ENCODE results near the gene HBD.
"Not testable (repeated sequence)": the region's sequence is repeated elsewhere in the genome, so short reads cannot be mapped to it uniquely, and the experiment has no call there.

Gene HBD

DNA sequence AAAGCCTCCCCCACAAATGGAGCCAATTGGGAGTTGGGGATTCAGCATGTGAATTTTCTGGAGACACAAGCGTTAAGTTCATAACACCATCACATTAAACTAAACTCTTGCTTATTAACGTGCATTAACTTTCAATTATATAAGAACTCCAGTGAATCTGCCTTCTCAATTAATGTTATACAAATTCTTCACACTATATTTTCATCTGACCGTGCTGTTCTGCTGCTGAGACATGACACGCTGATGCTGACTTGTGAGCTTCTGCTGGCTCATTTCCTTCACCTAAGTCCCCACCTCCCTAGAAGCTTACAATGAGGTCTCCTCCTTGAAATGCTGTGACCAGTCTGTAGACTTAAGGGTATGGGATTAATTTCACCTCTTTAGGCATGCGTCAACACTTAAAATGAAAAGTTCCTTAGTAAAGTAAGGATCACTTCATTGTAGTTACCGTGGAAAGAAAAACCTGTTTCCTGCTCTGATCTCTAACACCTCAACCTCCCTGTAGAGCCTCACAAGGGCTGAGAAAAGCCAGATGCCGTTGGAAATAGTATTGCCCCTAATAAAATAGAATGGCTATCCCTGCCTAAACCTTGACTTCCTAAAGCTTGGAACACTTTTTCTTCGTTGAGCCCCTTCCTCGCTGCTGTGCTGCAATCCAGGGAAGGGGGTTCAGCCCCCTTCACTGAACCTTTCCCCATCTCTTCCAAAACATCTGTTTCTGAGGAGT, 18.1 kb upstream of the HBD start:
- no peak for DNase-seq

DNA sequence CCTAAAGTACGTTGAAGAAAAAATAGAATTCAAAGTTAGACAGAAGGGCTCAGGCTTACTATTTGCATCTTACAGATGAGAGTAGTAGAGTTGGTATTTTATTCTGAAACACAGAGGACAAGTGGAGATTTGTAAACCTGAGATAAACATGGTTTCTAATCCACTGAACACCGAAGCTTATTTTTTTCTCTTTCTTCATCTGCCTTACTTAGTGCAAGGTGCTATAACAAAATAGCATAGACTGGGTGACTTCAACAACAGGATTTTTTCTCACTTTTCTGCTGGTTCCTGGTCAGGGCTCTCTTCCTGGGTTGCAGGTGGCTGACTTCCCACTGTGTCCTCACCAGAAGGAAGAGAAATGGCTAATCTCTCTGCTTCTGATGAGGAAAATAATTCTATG, 17.5 kb upstream of the HBD start:
- no peak for DNase-seq

- no peak for DNase-seq
These were observed 16.4 kb upstream of the HBD start for GRCh38 chr11:5250543-5251204.

DNA sequence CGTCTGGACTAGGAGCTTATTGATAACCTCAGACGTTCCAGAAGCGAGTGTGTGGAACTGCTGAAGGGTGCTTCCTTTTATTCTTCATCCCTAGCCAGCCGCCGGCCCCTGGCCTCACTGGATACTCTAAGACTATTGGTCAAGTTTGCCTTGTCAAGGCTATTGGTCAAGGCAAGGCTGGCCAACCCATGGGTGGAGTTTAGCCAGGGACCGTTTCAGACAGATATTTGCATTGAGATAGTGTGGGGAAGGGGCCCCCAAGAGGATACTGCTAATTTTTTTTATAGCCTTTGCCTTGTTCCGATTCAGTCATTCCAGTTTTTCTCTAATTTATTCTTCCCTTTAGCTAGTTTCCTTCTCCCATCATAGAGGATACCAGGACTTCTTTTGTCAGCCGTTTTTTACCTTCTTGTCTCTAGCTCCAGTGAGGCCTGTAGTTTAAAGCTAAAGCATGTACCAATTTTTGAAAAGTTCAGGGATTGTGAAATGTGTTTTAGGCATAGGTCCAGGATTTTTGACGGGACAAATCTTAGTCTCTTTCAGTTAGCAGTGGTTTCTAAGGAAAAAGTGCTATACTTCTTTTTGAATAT, 15.6 kb upstream of the HBD start, which contains the start of gene HBG1:
Gene HBG1, minus strand, starts transcription at position 51 of the 590 bp plus-strand sequence. CDS start 53 bp downstream, outside the sequence.
- DNase-seq: not testable (repeated sequence)

- DNase-seq: not testable (repeated sequence)
These were observed 14.2 kb upstream of the HBD start for GRCh38 chr11:5248498-5248897.

DNA sequence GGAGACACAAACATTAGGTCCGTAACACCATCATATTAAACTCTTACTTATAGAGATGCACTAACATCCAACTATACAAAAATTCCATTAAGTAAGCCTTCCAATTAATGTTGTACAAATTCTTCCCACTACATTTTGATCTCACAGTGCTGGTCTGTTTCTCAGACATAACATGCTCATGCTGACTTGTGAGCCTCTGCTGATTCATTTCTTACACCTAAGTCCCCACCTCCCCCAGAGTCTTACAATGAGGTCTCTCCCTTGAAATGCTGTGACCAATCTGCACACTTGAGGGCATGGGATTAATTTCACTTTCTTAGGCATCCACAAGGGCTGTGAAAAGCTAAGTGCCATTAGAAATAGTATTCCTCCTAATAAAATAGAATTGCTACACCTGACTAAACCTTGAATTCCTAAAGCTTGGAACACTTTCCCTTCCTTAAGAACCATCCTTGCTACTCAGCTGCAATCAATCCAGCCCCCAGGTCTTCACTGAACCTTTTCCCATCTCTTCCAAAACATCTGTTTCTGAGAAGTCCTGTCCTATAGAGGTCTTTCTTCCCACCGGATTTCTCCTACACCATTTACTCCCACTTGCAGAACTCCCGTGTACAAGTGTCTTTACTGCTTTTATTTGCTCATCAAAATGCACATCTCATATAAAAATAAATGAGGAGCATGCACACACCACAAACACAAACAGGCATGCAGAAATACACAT, 13.3 kb upstream of the HBD start:
- DNase-seq: no peak

DNA sequence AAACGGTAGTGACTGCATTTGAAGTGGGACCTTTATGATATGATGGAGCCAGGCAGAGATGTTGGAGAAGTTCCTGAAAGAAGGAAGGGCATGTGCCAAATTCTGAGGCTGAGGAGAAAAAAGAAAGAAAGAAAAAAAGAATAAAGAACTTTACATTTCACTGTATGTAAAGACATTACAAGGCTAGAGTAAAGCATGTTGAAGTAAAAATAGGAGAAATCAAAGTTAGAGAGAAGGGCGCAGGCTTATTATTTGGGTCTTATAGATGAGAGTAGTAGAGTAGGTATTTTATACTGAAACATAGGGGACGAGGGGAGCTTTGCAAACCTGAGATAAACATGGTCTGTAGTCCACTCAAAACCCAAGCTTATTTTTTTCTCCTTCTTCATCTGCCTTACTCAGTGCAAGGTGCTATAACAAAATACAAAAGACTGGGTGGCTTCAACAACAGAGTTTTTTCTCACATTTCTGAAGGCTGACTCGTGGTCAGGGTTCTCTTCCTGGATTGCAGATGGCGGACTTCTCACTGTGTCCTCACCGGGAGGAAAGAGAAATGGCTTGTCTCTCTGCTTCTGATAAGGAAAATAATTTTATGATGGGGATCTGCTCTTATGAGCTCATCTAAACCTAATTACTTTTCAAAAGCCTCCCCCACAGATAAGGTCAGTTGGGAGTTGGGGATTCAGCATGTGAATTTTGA, 12.6 kb upstream of the HBD start:
- DNase-seq: no peak

GRCh38 chr11:5245155-5245554, 10.9 kb upstream of the HBD start:
- no peak for DNase-seq

DNA sequence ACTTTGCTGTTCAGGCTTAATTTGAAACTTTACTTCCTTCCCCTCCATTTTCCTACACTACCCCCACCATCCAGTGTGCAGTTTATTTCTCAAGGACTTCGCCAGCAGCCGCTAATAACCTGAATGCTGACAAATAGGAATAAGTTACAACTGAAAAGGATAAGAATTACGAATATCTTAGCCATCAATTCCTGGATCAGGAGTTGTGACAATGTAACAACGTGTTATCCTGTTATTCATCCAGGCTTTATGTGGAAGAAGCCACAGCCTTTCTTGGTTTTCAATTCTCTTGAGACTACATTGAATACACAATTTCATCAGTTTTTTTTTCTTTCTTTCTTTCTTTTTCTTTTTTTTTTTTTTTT, 9.5 kb upstream of the HBD start:
- DNase-seq: no peak

DNA sequence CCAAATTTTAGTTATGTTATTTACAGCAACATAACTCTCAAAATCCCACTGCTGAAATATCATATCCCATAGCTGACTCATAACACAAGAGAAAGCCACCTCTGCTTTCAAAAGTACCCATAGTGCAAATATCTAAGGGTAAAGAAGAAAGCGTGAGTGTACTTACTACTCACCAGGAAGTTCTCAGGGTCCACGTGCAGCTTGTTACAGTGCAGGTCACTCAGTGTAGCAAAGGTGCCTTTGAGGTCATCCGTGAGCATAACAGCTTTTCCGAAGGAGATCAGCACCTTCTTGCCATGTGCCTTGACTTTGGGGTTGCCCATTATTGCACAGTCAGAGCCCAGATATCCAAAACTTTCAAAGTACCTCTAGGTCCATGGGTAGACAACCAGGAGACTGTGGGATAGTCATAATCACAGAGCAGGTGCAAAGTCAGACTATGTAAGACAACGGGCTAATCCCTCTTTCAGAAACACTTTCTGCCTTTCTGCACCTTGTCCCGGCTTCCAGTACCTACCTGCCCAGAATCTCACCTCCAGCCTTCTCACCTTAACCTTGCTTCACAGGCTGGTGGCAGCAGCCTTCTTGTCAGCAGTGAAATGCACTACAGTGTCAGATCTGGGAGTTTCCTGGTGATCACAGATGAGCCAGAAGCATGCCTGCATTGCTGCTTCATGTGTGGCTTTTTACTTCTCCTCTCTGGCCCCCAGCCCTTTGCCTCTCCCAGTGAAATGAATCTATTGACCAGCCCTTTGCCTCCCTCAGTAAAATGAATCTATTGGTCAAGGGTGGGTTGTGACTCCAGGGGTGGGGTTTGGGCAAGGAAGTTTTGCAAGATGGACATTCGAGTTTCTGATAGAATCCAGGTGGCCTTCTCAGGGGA, 8.9 kb upstream of the HBD start:
- DNase-seq: no peak

DNA sequence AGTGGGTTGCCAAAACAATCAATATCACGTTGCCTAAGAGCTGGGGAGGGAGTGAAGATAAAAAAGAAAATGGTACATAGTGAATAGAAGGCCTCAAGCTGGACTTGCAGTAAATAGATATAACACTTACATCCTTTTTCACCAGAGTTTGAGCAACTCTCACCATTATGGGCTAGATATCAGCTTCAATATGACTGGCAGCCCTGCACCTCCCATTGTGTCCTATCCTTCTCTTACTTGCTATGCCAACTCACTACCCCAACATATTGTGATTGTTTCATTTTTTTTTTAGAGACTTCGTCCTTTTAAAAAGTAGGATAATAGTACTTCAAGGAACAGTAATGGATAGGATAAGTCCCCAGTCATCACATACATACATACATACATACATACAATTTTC, 7.9 kb upstream of the HBD start:
- DNase-seq: no peak

DNA sequence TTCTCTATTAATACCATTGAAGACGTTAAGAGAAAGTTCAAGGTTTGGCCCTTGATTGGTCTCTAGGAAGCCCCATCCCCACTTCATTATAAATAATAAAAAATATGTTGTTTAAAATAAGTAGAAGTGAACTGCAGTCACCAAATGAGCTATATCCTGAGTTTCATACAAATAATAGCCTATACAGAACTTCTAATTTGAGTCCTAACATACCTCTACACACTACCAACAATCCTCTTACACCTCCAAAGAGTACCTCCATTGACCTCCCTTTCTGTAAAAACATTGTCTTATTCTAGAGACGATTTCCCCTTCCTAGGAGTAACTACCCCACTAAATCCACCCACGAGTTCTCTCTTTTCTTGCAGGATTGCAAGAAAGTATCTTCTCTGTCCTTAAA, 7.2 kb upstream of the HBD start:
- DNase-seq: no peak

GRCh38 chr11:5240458-5240857, 6.2 kb upstream of the HBD start:
- no peak for DNase-seq

GRCh38 chr11:5240056-5240455, 5.8 kb upstream of the HBD start:
- no peak for DNase-seq

- no peak for DNase-seq
These were observed 4.8 kb upstream of the HBD start for GRCh38 chr11:5239046-5239445.

- no peak for DNase-seq
These were observed 4.2 kb upstream of the HBD start for GRCh38 chr11:5238486-5238885.

DNA sequence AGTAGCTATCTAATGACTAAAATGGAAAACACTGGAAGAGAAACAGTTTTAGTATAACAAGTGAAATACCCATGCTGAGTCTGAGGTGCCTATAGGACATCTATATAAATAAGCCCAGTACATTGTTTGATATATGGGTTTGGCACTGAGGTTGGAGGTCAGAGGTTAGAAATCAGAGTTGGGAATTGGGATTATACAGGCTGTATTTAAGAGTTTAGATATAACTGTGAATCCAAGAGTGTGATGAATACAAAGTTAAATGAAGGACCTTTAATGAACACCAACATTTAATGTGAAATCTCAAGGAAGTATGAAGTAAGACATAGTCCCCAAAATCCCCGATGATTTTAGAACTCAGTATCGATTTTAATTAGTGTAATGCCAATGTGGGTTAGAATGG, 3.1 kb upstream of the HBD start:
- no peak for DNase-seq

GRCh38 chr11:5235364-5236095, 1.2 kb upstream of the HBD start:
- DNase-seq: no peak

GRCh38 chr11:5233307-5233706, 976 bp downstream of the HBD start:
- no peak for DNase-seq

GRCh38 chr11:5232821-5233220, 1.5 kb downstream of the HBD start:
- no peak for DNase-seq

GRCh38 chr11:5232176-5232575, 2.1 kb downstream of the HBD start:
- DNase-seq: no peak

Data from CD4-positive, alpha-beta T cell treated with Interleukin-15 for 1 hour (primary cell).